ENCODE results near the gene DDX1.

DNA sequence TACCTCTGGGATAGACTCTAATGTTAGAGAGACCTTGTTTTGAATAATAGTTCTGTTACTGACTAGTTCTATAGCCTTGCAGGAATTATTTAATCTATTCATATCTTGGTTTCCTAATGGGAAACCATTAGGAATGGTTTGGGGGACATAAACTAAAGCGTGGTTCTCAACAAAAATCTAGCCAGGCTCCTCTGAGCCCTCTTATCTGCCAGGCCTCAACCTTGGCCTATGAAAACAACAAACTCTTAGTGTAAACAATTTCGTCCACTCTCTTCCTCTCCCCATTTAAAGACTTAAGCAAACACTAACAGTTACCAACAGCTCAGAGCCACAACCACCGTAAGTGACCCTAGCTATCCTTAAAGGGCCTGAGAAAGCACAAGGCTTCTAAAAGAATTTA is 19.9 kb upstream of the DDX1 start:
- TF ChIP-seq, protein P1, sequence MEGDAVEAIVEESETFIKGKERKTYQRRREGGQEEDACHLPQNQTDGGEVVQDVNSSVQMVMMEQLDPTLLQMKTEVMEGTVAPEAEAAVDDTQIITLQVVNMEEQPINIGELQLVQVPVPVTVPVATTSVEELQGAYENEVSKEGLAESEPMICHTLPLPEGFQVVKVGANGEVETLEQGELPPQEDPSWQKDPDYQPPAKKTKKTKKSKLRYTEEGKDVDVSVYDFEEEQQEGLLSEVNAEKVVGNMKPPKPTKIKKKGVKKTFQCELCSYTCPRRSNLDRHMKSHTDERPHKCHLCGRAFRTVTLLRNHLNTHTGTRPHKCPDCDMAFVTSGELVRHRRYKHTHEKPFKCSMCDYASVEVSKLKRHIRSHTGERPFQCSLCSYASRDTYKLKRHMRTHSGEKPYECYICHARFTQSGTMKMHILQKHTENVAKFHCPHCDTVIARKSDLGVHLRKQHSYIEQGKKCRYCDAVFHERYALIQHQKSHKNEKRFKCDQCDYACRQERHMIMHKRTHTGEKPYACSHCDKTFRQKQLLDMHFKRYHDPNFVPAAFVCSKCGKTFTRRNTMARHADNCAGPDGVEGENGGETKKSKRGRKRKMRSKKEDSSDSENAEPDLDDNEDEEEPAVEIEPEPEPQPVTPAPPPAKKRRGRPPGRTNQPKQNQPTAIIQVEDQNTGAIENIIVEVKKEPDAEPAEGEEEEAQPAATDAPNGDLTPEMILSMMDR (IDR thresholded peaks at IDR 0.05) = no peak
- TF ChIP-seq POLR2A (IDR thresholded peaks at IDR 0.05) = no peak
